SIG-M5 treated with dmso at 0.1 percent for 504 hours (cell line): ENCODE data around the gene GRM3.

ENCODE experiments used
- DNase-seq: peaks from one replicate; lab custom pipeline; 2025; ENCODE audit not compliant: unreplicated experiment; lab: John Stamatoyannopoulos, UW

The GRM3 gene

GRCh38 chr7:86884152-86884551, 240.4 kb downstream of the GRM3 start:
- DNase-seq, result no peak

GRCh38 chr7:86889501-86889900, 245.8 kb downstream of the GRM3 start:
- DNase-seq, result no peak

GRCh38 chr7:86898171-86898570, 254.5 kb downstream of the GRM3 start:
- DNase-seq, result no peak

DNA sequence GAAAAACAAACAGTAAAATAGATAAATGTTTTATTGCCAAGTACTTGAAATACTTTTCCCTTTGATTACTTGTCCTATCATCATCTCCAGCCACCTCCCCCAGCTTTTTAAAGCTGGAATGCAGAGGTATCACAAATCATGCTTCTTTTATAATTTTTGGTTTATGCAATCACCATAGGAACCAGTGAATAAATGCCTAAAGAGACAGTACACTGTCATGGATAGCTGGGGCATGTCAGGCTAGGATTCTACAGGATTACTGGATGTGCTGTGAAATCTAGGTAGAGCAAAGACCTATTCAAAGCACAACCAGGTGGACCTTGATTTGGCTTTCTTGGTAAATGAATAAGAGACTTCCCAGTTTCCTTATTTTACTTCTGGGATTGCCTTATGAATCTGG, 257.2 kb downstream of the GRM3 start:
- no peak for DNase-seq

GRCh38 chr7:86904949-86905834, 261.5 kb downstream of the GRM3 start:
- DNase-seq, result peak; percentile 10

GRCh38 chr7:86908948-86909347, 265.2 kb downstream of the GRM3 start:
- no peak for DNase-seq

GRCh38 chr7:86911659-86912058, 267.9 kb downstream of the GRM3 start:
- no peak for DNase-seq

DNA sequence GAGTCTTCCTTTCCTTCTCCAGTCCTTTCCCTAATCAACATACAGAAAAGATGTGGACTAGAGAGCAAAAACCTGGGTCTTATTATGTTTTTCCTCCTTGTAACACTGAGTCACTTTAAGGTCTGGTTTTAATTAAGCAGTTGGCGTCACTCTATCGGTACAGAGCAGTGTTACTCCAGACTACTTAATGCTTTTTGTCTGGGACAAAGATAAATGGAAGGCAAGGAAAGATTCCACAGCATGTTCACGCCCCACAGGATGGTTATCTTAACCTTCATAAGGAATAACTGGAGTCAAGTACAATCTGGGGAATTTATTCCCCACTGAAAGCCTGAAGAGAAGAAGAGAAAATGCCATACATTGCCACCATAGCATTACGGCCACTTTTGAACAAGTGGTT, 270.0 kb downstream of the GRM3 start:
- no peak for DNase-seq
